Fibroblast of the conjunctiva (primary cell): ENCODE results near the gene SASH1.

Experiments used
- DNase-seq: peaks from one replicate; pipeline ENCODE4 v3.0.0-alpha.2; 2010; ENCODE audit warnings: low read depth

SASH1 gene

GRCh38 chr6:148521586-148521985, 178.9 kb downstream of the SASH1 start:
- DNase-seq = peak; percentile 51

- peak; percentile 43 for DNase-seq
Observed at GRCh38 chr6:148523048-148523447, 180.4 kb downstream of the SASH1 start.

GRCh38 chr6:148523551-148523950, 180.9 kb downstream of the SASH1 start:
- no peak for DNase-seq

GRCh38 chr6:148524471-148524882, 181.8 kb downstream of the SASH1 start:
- DNase-seq = peak; percentile 52

GRCh38 chr6:148524976-148525375, 182.3 kb downstream of the SASH1 start:
- DNase-seq = peak; percentile 55

DNA sequence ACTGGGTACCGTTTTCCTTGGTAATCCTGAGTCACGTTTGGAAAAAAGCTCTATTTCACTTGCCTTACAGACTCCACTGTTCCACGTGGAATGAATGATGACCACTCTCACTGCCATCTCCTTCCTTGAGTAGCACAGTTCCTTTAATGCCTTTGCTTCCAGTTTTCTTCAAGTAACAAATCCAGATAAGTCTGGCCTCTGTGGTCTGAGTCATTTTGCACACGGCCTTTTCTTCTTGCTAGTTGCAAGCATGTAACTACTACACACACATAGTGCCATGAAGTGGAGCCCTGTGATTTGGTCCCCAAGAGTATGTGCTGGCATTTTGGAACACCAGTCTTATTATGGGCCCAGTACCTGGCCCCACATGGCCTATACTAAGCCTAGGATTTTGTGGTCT, 182.8 kb downstream of the SASH1 start:
- DNase-seq = no peak

GRCh38 chr6:148526145-148526544, 183.5 kb downstream of the SASH1 start:
- no peak for DNase-seq

DNA sequence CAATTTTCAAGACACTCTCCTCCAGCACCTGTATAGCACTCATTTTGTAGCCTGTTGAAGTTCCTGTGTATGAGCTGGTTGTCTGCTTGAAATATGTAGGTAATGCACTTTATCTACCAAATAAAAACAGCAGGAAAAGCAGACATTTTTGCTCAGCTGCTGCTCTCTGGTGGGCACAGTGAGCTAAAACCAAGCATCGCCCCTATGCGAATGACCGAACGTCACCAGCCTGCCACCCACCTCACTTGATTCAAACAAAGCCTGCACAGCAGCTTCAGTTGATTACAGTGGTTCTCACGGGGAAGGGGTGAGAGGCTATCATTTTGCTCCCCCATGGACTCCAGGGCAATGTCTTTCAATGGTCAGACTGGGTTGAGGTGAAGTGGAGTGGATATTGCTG, 185.7 kb downstream of the SASH1 start:
- no peak for DNase-seq

DNA sequence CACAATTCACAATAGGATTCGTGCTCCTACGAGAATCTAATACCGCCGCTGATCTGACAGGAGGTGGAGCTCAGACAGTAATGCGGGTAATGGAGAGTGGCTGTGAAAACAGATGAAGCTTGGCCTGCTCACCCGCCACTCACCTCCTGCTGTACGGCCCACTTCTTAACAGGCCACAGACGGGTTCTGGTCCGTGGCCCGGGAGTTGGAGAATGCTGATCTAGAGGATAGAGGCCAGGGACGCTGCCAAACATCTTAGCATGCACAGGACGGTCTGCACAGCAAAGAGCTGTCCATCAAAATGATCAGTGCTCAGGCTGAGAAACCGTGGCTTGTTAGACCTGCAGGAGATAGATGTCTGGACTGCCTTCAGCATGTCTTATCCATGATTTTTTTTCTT, 186.4 kb downstream of the SASH1 start:
- DNase-seq = no peak

GRCh38 chr6:148530394-148530953, 187.8 kb downstream of the SASH1 start:
- DNase-seq = no peak

DNA sequence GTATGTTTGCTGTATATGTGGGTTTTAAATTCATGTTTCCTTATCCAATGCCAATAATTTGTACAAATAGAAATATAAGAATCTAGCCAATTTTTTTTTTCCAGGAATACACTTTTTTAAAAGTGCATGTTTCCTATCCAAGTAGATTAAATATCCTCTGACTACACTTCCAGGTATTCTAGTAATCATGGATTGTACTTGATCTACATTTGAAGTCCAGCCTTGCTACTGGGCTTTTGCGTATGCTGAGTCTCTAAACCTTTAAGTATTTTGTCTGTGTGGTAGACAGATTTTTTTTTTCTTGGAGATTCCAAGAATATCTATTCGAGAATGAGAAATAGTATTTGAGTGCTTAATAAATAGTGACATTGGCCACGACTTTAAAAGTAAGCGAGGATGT, 188.3 kb downstream of the SASH1 start:
- DNase-seq = no peak

GRCh38 chr6:148532698-148533097, 190.1 kb downstream of the SASH1 start:
- no peak for DNase-seq

DNA sequence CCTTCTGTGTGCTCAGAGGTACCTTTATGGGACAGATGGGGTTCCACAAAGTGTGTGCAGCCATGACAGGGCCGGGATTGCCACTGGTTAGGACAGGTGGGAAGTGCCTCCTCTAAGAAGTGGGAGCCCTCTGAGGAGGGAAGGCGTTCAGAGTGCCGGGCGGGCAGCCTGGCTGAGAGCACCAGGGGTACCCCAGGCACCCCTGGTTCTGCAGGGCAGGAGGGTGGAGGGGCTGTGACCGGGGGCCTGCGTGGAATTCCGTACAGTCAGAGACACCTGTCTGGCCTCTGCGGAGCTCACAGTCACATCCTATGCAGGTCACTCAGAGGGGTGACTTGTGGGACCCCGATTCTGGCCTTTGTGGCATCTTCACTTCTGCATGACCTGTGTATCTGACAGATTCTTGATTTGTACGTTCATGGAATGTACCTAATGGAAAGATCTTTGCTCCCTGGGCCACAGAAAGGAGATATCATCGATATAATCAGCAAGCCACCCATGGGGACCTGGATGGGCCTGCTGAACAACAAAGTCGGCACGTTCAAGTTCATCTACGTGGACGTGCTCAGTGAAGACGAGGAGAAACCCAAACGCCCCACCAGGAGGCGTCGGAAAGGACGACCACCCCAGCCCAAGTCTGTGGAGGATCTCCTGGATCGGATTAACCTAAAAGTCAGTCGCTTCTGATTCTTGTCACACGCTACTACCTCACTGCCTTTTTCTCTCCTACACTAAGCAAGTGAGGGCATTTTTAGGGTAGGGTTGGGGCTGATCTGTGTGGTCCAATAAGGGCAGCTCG, 190.9 kb downstream of the SASH1 start:
- DNase-seq = no peak

DNA sequence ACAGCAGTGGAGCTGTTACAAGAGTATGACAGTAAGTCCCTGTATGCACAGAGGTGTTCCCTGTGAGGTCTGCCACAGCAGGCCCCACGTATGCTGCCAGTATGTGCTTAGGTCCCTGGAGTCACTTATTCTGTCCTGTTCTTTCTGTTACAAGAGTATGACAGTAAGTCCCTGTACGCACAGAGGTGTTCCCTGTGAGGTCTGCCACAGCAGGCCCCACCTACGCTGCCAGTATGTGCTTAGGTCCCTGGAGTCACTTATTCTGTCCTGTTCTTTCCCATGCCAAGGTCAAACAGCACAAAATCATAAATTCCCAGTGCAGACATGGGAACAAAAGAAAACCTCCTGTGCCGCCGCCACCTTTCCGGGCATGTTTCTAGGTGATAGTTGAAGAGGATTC, 192.2 kb downstream of the SASH1 start:
- no peak for DNase-seq

DNA sequence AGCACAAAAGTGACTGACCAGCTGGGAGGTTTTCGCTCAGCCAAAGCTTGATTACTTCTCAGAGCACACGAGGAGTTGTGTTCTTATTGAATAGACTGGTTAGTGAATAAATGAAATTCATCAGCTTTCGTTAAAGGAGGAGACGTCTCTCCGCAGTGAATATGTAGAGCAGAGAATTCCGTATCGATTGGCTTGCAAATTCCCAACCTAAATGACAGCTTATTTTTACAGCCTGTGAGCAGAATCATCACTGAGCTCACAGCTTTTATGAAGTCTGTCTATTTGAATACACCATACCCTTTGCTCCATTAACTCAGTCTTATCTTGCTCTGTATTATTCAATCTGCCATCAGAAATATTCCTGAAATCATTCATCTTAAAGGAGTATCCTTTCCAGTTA, 192.7 kb downstream of the SASH1 start:
- no peak for DNase-seq

GRCh38 chr6:148535976-148536375, 193.3 kb downstream of the SASH1 start:
- no peak for DNase-seq

DNA sequence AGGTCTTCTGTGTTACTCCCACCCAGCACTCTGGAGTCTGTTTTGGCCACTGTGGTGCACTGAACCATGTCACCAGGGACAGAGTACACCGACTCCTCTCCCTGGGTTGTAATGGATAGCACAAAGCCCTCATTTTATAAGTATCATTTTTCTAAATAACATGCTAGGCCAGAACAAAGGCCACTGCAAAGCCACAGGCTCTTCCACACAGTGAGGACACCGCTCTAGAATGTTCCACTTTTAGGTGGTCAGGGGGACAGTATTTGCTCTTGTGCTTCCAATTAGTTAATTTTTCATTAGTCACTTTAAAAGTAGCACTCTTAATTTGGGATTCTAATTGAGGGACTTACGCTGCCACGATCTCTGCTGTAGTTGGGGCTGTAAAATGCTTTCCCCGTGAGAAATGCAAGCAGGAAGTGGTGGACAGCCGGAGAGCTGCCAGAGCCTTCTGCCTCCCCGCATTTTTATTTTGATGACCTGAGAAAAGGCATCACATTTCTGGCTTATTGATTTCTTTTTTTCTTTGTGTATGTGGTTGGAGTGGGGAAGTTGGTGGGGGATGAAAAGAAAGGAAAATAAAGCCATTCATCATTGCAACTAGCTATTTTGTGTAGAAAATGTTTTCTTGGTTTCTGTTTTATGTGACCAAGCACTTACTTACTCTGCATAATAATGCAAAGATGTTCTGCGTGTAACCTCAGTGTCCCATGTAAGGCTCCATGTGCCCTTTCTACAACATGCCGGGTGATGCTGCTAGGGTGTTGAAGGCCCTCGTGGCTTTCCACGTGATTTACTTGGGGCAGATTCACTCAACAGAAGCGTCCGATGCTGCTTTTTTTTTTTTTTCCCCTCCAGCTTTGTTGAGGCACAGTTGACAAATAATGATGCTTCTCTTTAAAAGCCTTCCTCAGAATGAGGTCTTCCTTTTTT, 195.9 kb downstream of the SASH1 start:
- DNase-seq = no peak

GRCh38 chr6:148543540-148543939, 200.9 kb downstream of the SASH1 start:
- DNase-seq = no peak

- no peak for DNase-seq
Observed at GRCh38 chr6:148544421-148544820, 201.8 kb downstream of the SASH1 start.

- DNase-seq = no peak
Observed at GRCh38 chr6:148545901-148546300, 203.3 kb downstream of the SASH1 start.

DNA sequence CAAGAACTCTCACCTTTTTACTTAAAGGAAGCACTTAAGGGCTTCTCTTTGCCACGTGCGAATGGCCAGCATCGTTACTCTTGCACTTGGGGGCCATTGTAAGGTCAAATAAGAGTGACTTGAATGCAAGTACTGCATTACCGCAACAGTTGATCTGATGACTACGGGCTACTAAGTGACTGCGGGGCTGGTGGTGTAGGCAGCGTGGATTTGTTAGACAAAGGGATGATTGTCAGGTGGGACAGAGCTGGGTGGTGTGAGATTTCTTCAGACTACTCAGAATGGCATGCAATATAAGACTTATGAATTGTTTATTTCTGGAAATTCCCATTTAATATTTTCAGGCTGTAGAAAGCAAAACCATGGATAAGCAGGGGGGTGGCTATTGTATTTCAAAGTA, 204.5 kb downstream of the SASH1 start:
- no peak for DNase-seq

GRCh38 chr6:148548065-148548748, 205.6 kb downstream of the SASH1 start:
- peak; percentile 81 for DNase-seq
